Astrocyte of the cerebellum (primary cell): ENCODE measurements around the gene SEPTIN5.
"Not testable (repeated sequence)": the region's sequence is repeated elsewhere in the genome, so short reads cannot be mapped to it uniquely, and the experiment has no call there.

Experiments
- DNase-seq: peaks from one replicate; pipeline ENCODE4 v3.0.0-alpha.2; 2011; ENCODE audit warnings: low read depth
- H3K4me3 ChIP-seq: 2 replicates; pipeline ENCODE4 v1.5.1; 2011; ENCODE audit warnings: mild to moderate bottlenecking, low read depth, low read length, moderate library complexity
- in situ Hi-C: cut with HindIII; loops from 2 replicates; pipeline ENCODE4 v1.10.0; 2017; ENCODE audit warnings: low sequenced_read_pairs
- TF ChIP-seq, protein P1 (sequence below): IDR thresholded peaks from 2 replicates; pipeline ENCODE4 v1.5.1; 2012; ENCODE audit warnings: low read length, low read depth, moderate library complexity, mild to moderate bottlenecking; ENCODE audit errors: missing control alignments

The SEPTIN5 gene

DNA sequence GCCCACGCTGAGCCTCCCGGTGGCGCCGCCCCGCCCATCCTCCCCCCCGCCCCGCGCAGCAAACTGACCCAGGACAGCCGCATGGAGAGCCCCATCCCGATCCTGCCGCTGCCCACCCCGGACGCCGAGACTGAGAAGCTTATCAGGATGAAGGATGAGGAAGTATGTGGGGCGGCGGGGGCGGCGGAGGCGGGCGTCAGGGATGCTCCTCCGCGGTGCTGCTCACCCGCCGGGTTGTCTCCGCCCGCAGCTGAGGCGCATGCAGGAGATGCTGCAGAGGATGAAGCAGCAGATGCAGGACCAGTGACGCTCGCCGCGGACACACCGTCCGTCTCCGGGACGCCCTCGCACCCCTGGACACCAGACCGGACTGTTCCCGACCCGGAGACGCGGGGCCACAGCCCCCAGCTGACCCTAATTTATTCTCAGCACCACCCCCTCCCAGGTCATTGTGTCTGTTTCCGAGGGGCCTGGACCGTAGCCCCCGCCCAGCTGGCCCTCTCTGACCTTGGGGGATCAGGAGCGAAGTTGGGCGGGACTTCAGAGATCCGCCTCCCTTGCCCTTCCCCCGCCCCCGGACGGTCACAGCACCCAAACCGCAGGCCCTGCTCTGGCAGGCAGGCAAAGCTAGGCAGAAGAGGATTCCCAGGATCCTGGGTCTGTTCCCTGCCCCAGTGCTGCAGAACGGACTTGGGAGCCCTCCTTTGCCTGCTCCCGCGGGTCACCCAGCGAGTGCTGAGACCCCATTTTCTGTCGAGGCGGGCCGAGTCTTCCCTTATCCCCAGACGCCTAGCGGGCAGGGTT is 8.1 kb downstream of the SEPTIN5 start:
- in situ Hi-C loops: no loop called here
- no peak for DNase-seq
- no peak overlapping the region for H3K4me3 ChIP-seq
- TF ChIP-seq, protein P1, sequence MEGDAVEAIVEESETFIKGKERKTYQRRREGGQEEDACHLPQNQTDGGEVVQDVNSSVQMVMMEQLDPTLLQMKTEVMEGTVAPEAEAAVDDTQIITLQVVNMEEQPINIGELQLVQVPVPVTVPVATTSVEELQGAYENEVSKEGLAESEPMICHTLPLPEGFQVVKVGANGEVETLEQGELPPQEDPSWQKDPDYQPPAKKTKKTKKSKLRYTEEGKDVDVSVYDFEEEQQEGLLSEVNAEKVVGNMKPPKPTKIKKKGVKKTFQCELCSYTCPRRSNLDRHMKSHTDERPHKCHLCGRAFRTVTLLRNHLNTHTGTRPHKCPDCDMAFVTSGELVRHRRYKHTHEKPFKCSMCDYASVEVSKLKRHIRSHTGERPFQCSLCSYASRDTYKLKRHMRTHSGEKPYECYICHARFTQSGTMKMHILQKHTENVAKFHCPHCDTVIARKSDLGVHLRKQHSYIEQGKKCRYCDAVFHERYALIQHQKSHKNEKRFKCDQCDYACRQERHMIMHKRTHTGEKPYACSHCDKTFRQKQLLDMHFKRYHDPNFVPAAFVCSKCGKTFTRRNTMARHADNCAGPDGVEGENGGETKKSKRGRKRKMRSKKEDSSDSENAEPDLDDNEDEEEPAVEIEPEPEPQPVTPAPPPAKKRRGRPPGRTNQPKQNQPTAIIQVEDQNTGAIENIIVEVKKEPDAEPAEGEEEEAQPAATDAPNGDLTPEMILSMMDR: no peak

DNA sequence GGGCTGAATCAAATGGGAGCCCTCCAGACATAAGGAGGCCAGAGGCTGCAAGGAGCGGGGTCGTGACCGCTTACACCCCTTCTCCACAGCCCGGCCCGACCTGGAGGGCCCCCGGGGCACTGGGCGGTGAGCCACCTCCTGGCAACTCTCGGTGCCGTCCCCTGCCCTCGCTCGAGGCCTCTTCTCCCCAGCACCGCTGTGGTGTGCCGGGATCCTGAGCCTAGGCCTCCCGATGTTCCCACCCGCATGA is 8.6 kb downstream of the SEPTIN5 start:
- no peak overlapping the region for H3K4me3 ChIP-seq
- no peak for DNase-seq
- TF ChIP-seq, protein P1: no peak
- in situ Hi-C loops: no loop called here

DNA sequence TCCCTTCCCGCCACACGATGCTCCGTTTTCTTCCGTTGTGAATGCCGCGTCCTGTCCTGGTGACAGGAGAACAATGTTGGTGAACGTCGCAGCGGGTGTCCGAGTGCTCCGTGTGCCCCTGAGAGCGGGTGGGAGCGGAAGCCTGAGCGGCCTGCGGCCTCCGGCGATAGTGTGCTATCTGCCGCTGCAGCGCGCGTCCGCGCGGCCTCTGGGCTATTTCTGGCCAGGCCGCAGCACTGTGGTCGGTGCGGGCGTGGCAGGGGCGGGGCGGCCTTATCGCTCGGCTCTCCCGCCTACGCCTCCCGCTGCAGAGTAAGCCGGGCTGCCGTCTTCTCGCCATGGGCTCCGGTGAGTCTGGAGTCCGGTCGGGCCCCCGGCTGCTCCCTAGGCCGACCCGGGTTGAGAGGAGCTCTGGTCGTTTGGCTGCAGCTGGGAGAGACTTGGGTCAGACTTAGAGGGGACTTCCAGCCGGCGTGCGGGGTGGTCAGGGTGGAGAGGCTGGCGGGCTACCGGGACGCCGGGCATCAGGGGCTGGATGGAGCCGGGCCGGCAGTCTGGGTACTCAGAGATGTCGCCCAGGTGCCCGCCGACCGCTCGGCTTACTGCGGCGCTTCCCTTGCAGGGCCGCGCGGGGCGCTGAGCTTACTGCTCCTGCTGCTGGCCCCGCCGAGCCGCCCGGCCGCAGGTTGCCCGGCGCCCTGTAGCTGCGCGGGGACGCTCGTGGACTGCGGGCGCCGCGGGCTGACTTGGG is 9.1 kb downstream of the SEPTIN5 start, which contains the start of gene GP1BB:
Gene GP1BB, plus strand, starts transcription at position 308 of the 751 bp plus-strand sequence. Its CDS starts 31 bp downstream, at position 339.
- TF ChIP-seq, protein P1: peak; percentile 3
- H3K4me3 ChIP-seq: peak within 1 kb of the TSS; percentile 3
- in situ Hi-C loops: no loop called here
- DNase-seq: no peak

DNA sequence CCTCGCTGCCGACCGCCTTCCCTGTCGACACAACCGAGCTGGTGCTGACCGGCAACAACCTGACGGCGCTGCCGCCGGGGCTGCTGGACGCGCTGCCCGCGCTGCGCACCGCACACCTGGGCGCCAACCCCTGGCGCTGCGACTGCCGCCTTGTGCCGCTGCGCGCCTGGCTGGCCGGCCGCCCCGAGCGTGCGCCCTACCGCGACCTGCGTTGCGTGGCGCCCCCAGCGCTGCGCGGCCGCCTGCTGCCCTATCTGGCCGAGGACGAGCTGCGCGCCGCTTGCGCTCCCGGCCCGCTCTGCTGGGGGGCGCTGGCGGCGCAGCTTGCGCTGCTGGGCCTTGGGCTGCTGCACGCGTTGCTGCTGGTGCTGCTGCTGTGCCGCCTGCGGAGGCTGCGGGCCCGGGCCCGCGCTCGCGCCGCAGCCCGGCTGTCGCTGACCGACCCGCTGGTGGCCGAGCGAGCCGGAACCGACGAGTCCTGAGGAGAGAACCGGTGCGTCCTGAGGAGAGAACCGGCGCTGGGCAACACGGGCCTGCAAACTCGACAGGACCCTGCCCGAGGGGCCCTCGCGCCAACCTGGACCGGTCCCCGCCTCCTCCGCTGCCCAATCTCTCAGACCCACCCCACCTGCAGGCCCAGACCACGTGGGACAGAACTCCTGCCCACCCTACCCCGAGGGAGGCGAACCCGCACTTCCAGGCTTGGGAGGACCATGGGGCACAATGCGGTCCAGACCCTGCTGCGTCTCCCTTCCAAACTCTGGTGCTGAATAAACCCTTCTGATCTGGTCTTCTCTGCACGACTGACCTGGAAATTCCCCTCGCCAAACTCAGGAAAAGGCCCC is 9.9 kb downstream of the SEPTIN5 start:
- peak overlapping the region; percentile 3 for H3K4me3 ChIP-seq
- DNase-seq: no peak
- TF ChIP-seq, protein P1: no peak
- in situ Hi-C loops: no loop called here

DNA sequence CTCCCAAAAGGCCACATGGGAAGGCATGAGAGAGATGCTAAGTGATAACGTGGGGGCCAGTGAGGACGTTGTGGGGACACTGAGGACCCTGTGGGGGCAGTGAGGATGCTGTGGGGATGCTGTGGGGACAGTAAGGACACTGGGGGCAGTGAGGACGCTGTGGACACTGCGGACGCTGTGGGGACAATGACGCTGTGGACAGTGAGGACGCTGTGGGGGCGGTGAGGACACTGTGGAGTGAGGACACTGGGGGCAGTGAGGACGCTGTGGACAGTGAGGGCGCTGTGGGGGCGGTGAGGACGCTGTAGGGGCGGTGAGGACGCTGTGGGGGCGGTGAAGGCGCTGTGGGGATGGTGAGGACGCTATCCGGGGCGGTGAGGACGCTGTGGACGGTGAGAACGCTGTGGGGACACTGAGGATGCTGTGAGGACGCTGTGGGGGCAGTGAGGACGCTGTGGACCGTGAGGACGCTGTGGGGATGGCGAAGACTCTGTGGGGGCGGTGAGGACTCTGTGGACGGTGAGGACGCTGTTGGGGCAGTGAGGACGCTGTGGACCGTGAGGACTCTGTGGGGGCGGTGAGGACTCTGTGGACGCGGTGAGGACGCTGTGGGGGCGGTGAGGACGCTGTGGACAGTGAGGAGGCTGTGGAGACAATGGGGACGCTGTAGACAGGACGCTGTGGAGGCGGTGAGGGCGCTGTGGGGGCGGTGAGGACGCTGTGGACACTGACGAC is 10.8 kb downstream of the SEPTIN5 start:
- no peak for DNase-seq
- in situ Hi-C loops: no loop called here
- H3K4me3 ChIP-seq: no peak overlapping the region
- TF ChIP-seq, protein P1: no peak

DNA sequence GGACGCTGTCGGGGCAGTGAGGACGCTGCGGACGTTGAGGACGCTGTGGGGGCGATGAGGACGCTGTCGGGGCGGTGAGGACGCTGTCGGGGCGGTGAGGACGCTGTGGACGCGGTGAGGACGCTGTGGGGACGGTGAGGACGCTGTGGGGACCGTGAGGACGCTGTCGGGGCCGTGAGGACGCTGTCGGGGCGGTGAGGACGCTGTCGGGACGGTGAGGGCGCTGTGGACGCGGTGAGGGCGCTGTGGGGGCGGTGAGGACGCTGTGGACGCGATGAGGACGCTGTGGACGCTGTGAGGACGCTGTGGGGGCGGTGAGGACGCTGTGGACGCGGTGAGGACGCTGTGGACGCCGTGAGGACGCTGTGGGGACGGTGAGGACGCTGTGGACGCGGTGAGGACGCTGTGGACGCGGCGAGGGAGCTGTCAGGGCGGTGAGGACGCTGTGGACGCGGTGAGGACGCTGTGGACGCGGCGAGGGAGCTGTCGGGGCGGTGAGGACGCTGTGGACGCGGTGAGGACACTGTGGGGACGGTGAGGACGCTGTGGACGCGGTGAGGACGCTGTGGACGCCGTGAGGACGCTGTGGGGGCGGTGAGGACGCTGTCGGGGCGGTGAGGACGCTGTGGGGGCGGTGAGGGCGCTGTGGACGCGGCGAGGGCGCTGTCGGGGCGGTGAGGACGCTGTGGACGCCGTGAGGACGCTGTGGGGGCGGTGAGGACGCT is 11.9 kb downstream of the SEPTIN5 start:
- DNase-seq, in situ Hi-C loops, H3K4me3 ChIP-seq: not testable (repeated sequence)
